UCSD-AML1 (cell line): ENCODE measurements around the gene SFXN5.
A peak's percentile ranks its signal among the peaks of the same experiment; 100 is the strongest.

Experiments
- DNase-seq: peaks from one replicate; lab custom pipeline; 2025; ENCODE audit not compliant: unreplicated experiment; lab: John Stamatoyannopoulos, UW

Gene SFXN5

GRCh38 chr2:72959554-72959953, 112.0 kb downstream of the SFXN5 start:
- no peak for DNase-seq

GRCh38 chr2:72958542-72959385, 112.7 kb downstream of the SFXN5 start:
- no peak for DNase-seq

GRCh38 chr2:72956936-72957335, 114.6 kb downstream of the SFXN5 start:
- no peak for DNase-seq

GRCh38 chr2:72956050-72956395, 115.5 kb downstream of the SFXN5 start:
- DNase-seq, result no peak

GRCh38 chr2:72955228-72956049, 116.1 kb downstream of the SFXN5 start:
- DNase-seq, result no peak

- DNase-seq, result no peak
Observed at GRCh38 chr2:72954376-72955227, 116.9 kb downstream of the SFXN5 start.

GRCh38 chr2:72953976-72954375, 117.5 kb downstream of the SFXN5 start:
- DNase-seq, result peak; percentile 52

- no peak for DNase-seq
Observed at GRCh38 chr2:72953528-72953927, 118.0 kb downstream of the SFXN5 start.

- no peak for DNase-seq
Observed at GRCh38 chr2:72952961-72953360, 118.6 kb downstream of the SFXN5 start.

- no peak for DNase-seq
Observed at GRCh38 chr2:72952110-72952823, 119.2 kb downstream of the SFXN5 start.

GRCh38 chr2:72951303-72952095, 120.0 kb downstream of the SFXN5 start:
- DNase-seq, result no peak

- DNase-seq, result no peak
Observed at GRCh38 chr2:72950558-72951255, 120.8 kb downstream of the SFXN5 start.

- no peak for DNase-seq
Observed at GRCh38 chr2:72949642-72950041, 121.9 kb downstream of the SFXN5 start.

- no peak for DNase-seq
Observed at GRCh38 chr2:72949045-72949444, 122.5 kb downstream of the SFXN5 start.

- DNase-seq, result no peak
Observed at GRCh38 chr2:72947952-72948830, 123.3 kb downstream of the SFXN5 start.

- DNase-seq, result no peak
Observed at GRCh38 chr2:72946466-72946865, 125.0 kb downstream of the SFXN5 start.

- DNase-seq, result no peak
Observed at GRCh38 chr2:72945450-72946019, 126.0 kb downstream of the SFXN5 start.
